Neural crest cell (in vitro differentiated cells): ENCODE data around the gene JARID2. TPM values are rescaled to one million over a fixed set of nuclear protein-coding genes. Genes with fewer than 3 reads are reported as not detected.
A peak's percentile ranks its signal among the peaks of the same experiment; 100 is the strongest.

Experiments
- DNase-seq: peaks from one replicate; pipeline ENCODE4 v3.0.0; 2021; ENCODE audit warnings: low read depth, mixed read lengths, low spot score
- H3K27ac Mint-ChIP-seq: one replicate; pipeline ENCODE4 v1.8.0; 2021; ENCODE audit warnings: mild to moderate bottlenecking, mixed read lengths; ENCODE audit not compliant: unreplicated experiment
- H3K27me3 Mint-ChIP-seq: 2 replicates; pipeline ENCODE4 v1.8.0; 2021; ENCODE audit warnings: low read depth, mild to moderate bottlenecking, mixed read lengths
- H3K36me3 Mint-ChIP-seq: 2 replicates; pipeline ENCODE4 v1.8.0; 2021; ENCODE audit warnings: low read depth, mild to moderate bottlenecking, mixed read lengths
- H3K4me1 Mint-ChIP-seq: 2 replicates; pipeline ENCODE4 v1.8.0; 2021; ENCODE audit warnings: mixed read lengths
- H3K4me3 Mint-ChIP-seq: one replicate; pipeline ENCODE4 v1.8.0; 2021; ENCODE audit warnings: mild to moderate bottlenecking, mixed read lengths
- H3K9me3 Mint-ChIP-seq: 2 replicates; pipeline ENCODE4 v1.8.0; 2021; ENCODE audit warnings: mixed read lengths
- CTCF ChIP-seq: fragments of 200-600 bp; sonication (generic); conservative IDR thresholded peaks from 2 replicates; pipeline ENCODE4 v1.5.0; 2021; ENCODE audit warnings: antibody characterized with exemption, mild to moderate bottlenecking
- total RNA-seq: library from RNA; stranded (reverse); gene quantifications from 2 replicates; pipeline ENCODE4 v1.2.1, GENCODE V29; 2021

The JARID2 gene
- total RNA-seq, 1 donor from 2014 or later: 33.9 TPM

GRCh38 chr6:15268137-15268908 is 22.5 kb downstream of the JARID2 start:
- no peak for TF ChIP-seq CTCF
- peaks cover 61% of the 10 kb centered on the region for H3K4me1 Mint-ChIP-seq

GRCh38 chr6:15269011-15269410 is 23.1 kb downstream of the JARID2 start:
- Mint-ChIP-seq H3K9me3 (no peaks in the 10 kb centered on the region), H3K4me1 (peaks cover 57% of the 10 kb centered on the region), H3K4me3 (no peak overlapping the region), H3K36me3 (no peaks in the 10 kb centered on the region), H3K27me3 (no peaks in the 10 kb centered on the region), H3K27ac (peak overlapping the region; percentile 37)
- DNase-seq: no peak
- no peak for TF ChIP-seq CTCF

More at GRCh38 chr6:15268137-15268908, 22.5 kb downstream of the JARID2 start:
- H3K9me3 Mint-ChIP-seq: no peaks in the 10 kb centered on the region
- no peak for DNase-seq
- no peaks in the 10 kb centered on the region for H3K27me3 Mint-ChIP-seq
- no peak overlapping the region for H3K4me3 Mint-ChIP-seq
- H3K27ac Mint-ChIP-seq: peak overlapping the region; percentile 37
- H3K36me3 Mint-ChIP-seq: no peaks in the 10 kb centered on the region

- H3K4me3 Mint-ChIP-seq: no peak overlapping the region
- no peaks in the 10 kb centered on the region for H3K27me3 Mint-ChIP-seq
- TF ChIP-seq CTCF: no peak
- DNase-seq: no peak
- peaks cover 56% of the 10 kb centered on the region for H3K4me1 Mint-ChIP-seq
- H3K36me3 Mint-ChIP-seq: no peaks in the 10 kb centered on the region
- H3K27ac Mint-ChIP-seq: no peak overlapping the region
- H3K9me3 Mint-ChIP-seq: no peaks in the 10 kb centered on the region
Observed at GRCh38 chr6:15269619-15270018, 23.8 kb downstream of the JARID2 start.

GRCh38 chr6:15270402-15270801 is 24.5 kb downstream of the JARID2 start:
- Mint-ChIP-seq H3K27ac (no peak overlapping the region), H3K4me3 (no peak overlapping the region), H3K4me1 (peaks cover 50% of the 10 kb centered on the region), H3K27me3 (no peaks in the 10 kb centered on the region), H3K9me3 (no peaks in the 10 kb centered on the region), H3K36me3 (no peaks in the 10 kb centered on the region)
- no peak for TF ChIP-seq CTCF
- no peak for DNase-seq

GRCh38 chr6:15272562-15272961 is 26.7 kb downstream of the JARID2 start:
- no peaks in the 10 kb centered on the region for H3K36me3 Mint-ChIP-seq
- H3K27ac Mint-ChIP-seq: no peak overlapping the region
- peaks cover 42% of the 10 kb centered on the region for H3K4me1 Mint-ChIP-seq
- no peaks in the 10 kb centered on the region for H3K27me3 Mint-ChIP-seq
- no peaks in the 10 kb centered on the region for H3K9me3 Mint-ChIP-seq
- DNase-seq: no peak
- no peak overlapping the region for H3K4me3 Mint-ChIP-seq
- TF ChIP-seq CTCF: no peak
